Activated CD4-positive, alpha-beta memory T cell treated with anti-CD3 and anti-CD28 coated beads, Interleukin-2, amount 10 ng/mL, durations not matched to agents 7 days and 5 days (primary cell): ENCODE results near the gene IFT74. TPM values are rescaled to one million over a fixed set of nuclear protein-coding genes. Genes with fewer than 3 reads are reported as not detected.

Source experiments
- CTCF ChIA-PET: fragments of 350-600 bp; sonication (Branson Sonifier 250); formaldehyde crosslinking; loops from one replicate; lab custom pipeline; 2021; ENCODE audit warnings: antibody characterized with exemption, inconsistent platforms; lab: Charles Lee
- POLR2A ChIA-PET: fragments of 350-600 bp; sonication (Branson Sonifier 250); formaldehyde crosslinking; loops from one replicate; lab custom pipeline; 2021; ENCODE audit warnings: antibody characterized with exemption; lab: Charles Lee
- DNase-seq: peaks from one replicate; pipeline ENCODE4 v3.0.0-alpha.2; 2020
- H3K27ac Mint-ChIP-seq: one replicate; pipeline ENCODE4 v1.8.0; 2021; ENCODE audit warnings: mild to moderate bottlenecking, mixed read lengths
- H3K27me3 Mint-ChIP-seq: one replicate; pipeline ENCODE4 v1.8.0; 2021; ENCODE audit warnings: mixed read lengths
- H3K36me3 Mint-ChIP-seq: one replicate; pipeline ENCODE4 v1.8.0; 2021; ENCODE audit warnings: low read depth, mixed read lengths
- H3K4me1 Mint-ChIP-seq: one replicate; pipeline ENCODE4 v1.8.0; 2021; ENCODE audit warnings: mixed read lengths
- H3K4me3 Mint-ChIP-seq: one replicate; pipeline ENCODE4 v1.8.0; 2021; ENCODE audit warnings: mild to moderate bottlenecking, mixed read lengths
- H3K9me3 Mint-ChIP-seq: one replicate; pipeline ENCODE4 v1.8.0; 2021; ENCODE audit warnings: mixed read lengths
- total RNA-seq, 2 experiments: library from RNA; stranded (reverse); gene quantifications; one replicate each; pipeline ENCODE4 v1.2.3, GENCODE V29; 2021

The IFT74 gene
- total RNA-seq, 2 experiments from 2014 or later = 7.4 to 9.4 TPM

GRCh38 chr9:27047136-27047535 is 90.9 kb downstream of the IFT74 start:
- POLR2A ChIA-PET = no interaction called here
- Mint-ChIP-seq H3K27ac (no peak overlapping the region), H3K4me3 (no peak overlapping the region), H3K4me1 (no peaks in the 10 kb centered on the region), H3K27me3 (no peaks in the 10 kb centered on the region), H3K36me3 (no peaks in the 10 kb centered on the region), H3K9me3 (no peaks in the 10 kb centered on the region)
- CTCF ChIA-PET = no interaction called here
- DNase-seq = no peak

- no peak overlapping the region for H3K4me3 Mint-ChIP-seq
- CTCF ChIA-PET = no interaction called here
- DNase-seq = no peak
These were observed 97.3 kb downstream of the IFT74 start for GRCh38 chr9:27053369-27054022.

GRCh38 chr9:27054125-27054524 is 97.9 kb downstream of the IFT74 start:
- no peaks in the 10 kb centered on the region for H3K36me3 Mint-ChIP-seq
- no peaks in the 10 kb centered on the region for H3K9me3 Mint-ChIP-seq
- ChIA-PET POLR2A (no interaction called here), CTCF (no interaction called here)
- no peak overlapping the region for H3K4me3 Mint-ChIP-seq
- H3K4me1 Mint-ChIP-seq = no peaks in the 10 kb centered on the region
- H3K27me3 Mint-ChIP-seq = no peaks in the 10 kb centered on the region
- no peak for DNase-seq
- no peak overlapping the region for H3K27ac Mint-ChIP-seq

More at GRCh38 chr9:27053369-27054022, 97.3 kb downstream of the IFT74 start:
- POLR2A ChIA-PET = no interaction called here
- H3K36me3 Mint-ChIP-seq = no peaks in the 10 kb centered on the region
- H3K27ac Mint-ChIP-seq = no peak overlapping the region
- no peaks in the 10 kb centered on the region for H3K9me3 Mint-ChIP-seq
- H3K4me1 Mint-ChIP-seq = no peaks in the 10 kb centered on the region
- H3K27me3 Mint-ChIP-seq = no peaks in the 10 kb centered on the region

DNA sequence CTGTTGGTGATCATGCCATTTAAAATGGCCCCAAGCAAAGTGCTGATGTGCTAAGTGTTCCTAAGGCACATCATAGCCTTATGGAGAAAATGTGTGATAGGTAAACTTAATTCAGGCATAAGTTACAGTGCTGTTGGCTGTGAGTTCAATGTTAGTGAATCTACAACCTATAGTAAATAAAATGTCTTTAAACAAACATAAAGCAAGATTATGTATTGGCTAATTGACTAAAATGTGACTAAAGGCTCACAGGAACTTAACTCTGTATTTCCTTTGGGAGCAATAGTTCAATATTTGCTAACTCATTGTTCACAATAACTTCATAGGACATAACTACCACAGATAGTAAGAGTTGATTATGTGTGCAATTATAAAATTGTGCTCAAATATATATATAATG is 98.6 kb downstream of the IFT74 start:
- DNase-seq = no peak
- CTCF ChIA-PET = no interaction called here
- no peaks in the 10 kb centered on the region for H3K9me3 Mint-ChIP-seq
- H3K36me3 Mint-ChIP-seq = no peaks in the 10 kb centered on the region
- no peaks in the 10 kb centered on the region for H3K4me1 Mint-ChIP-seq
- no peaks in the 10 kb centered on the region for H3K27me3 Mint-ChIP-seq
- no peak overlapping the region for H3K27ac Mint-ChIP-seq
- POLR2A ChIA-PET = no interaction called here
- no peak overlapping the region for H3K4me3 Mint-ChIP-seq

DNA sequence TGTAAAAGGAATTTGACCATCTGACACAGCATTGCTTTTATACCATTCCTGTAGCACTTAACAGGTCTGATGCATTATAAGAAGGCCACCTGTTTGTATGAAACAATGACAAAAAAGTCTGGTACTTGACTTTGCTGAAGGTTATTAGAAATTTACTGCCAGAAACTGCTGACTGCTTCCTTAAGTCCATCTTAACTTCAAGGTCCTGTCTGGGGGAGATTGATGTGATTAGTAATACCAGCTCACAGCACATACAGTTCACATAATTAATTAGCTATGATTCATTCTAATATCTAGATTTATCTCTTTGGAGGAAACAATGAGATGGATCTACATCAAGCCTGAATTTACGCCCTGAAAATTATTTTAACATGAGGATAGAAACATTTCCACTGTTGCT is 103.2 kb downstream of the IFT74 start:
- Mint-ChIP-seq H3K27me3 (no peaks in the 10 kb centered on the region), H3K4me1 (no peaks in the 10 kb centered on the region), H3K9me3 (no peaks in the 10 kb centered on the region), H3K27ac (no peak overlapping the region), H3K4me3 (no peak overlapping the region), H3K36me3 (no peaks in the 10 kb centered on the region)
- no peak for DNase-seq
- CTCF ChIA-PET = no interaction called here
- POLR2A ChIA-PET = no interaction called here

DNA sequence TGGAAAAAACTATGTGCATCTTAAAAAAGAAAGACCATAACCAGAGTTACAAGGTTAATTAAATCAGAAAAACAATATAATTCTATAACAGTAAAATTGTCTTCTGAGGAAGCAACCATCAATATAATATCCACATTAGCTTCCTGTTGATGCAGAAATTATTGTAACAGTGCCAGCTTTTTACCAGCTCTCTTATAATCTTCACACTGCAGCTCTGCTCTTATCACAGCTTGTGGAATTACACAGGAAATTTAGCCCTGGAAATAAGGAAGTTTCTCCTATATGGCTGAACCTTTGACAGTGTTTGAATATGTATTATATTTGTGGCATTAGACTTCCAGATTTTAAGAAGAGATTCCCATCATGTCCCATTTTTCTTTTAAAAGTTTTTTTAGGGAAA is 103.7 kb downstream of the IFT74 start:
- H3K9me3 Mint-ChIP-seq = no peaks in the 10 kb centered on the region
- ChIA-PET POLR2A (no interaction called here), CTCF (no interaction called here)
- no peaks in the 10 kb centered on the region for H3K27me3 Mint-ChIP-seq
- DNase-seq = no peak
- no peaks in the 10 kb centered on the region for H3K4me1 Mint-ChIP-seq
- H3K4me3 Mint-ChIP-seq = no peak overlapping the region
- H3K27ac Mint-ChIP-seq = no peak overlapping the region
- H3K36me3 Mint-ChIP-seq = no peaks in the 10 kb centered on the region

- CTCF ChIA-PET = no interaction called here
- Mint-ChIP-seq H3K4me1 (no peaks in the 10 kb centered on the region), H3K27me3 (no peaks in the 10 kb centered on the region), H3K36me3 (no peaks in the 10 kb centered on the region), H3K27ac (no peak overlapping the region), H3K9me3 (no peaks in the 10 kb centered on the region), H3K4me3 (no peak overlapping the region)
- DNase-seq = no peak
- POLR2A ChIA-PET = no interaction called here
These were observed 109.1 kb downstream of the IFT74 start for GRCh38 chr9:27065288-27065687.

GRCh38 chr9:27073841-27074728 is 117.9 kb downstream of the IFT74 start:
- no peak overlapping the region for H3K27ac Mint-ChIP-seq
- ChIA-PET POLR2A (no interaction called here), CTCF (no interaction called here)
- H3K4me1 Mint-ChIP-seq = no peaks in the 10 kb centered on the region
- no peak for DNase-seq
- no peak overlapping the region for H3K4me3 Mint-ChIP-seq
- no peaks in the 10 kb centered on the region for H3K36me3 Mint-ChIP-seq
- no peaks in the 10 kb centered on the region for H3K9me3 Mint-ChIP-seq
- no peaks in the 10 kb centered on the region for H3K27me3 Mint-ChIP-seq

DNA sequence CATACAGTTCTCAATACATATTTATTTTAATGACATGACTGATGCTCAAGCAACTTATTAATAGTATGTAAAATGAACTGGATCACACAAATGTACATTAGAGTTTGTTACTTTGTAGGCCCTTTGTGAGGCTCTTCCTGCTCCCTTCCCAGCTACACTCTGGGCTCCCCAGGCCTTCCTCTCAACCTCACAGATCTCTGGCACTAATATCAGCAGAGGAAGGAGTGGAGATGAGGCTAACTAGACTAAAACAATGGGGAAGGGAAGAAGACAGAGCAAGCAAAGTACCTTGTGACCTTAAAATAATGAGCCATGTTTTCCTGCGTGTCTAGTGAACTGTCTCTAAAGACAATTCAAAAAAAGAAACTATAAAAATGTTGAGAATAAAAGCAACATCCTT is 122.5 kb downstream of the IFT74 start:
- no peak for DNase-seq
- no peaks in the 10 kb centered on the region for H3K4me1 Mint-ChIP-seq
- POLR2A ChIA-PET = no interaction called here
- no peaks in the 10 kb centered on the region for H3K9me3 Mint-ChIP-seq
- no peaks in the 10 kb centered on the region for H3K36me3 Mint-ChIP-seq
- CTCF ChIA-PET = no interaction called here
- no peaks in the 10 kb centered on the region for H3K27me3 Mint-ChIP-seq
- no peak overlapping the region for H3K27ac Mint-ChIP-seq
- no peak overlapping the region for H3K4me3 Mint-ChIP-seq

DNA sequence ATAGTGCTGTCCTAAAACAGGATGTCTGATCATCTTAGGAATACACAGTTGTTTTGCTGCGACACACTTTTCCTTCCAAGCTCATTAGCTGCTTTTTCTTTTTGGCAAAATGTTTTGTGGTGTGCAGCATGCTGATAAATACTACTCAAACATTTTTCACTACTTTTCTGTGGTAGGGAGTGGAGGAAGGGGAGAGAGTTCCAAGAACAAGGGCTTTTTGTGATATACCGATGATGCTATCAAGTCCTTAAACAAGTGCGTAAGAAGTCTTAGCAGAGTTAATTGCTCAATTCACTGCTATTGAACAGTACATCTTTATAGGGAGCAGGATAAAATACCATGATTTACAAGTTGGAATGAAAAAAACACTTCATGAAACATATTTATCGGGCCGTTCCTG is 129.2 kb downstream of the IFT74 start:
- no peaks in the 10 kb centered on the region for H3K4me1 Mint-ChIP-seq
- no peak for DNase-seq
- H3K4me3 Mint-ChIP-seq = no peak overlapping the region
- ChIA-PET CTCF (no interaction called here), POLR2A (no interaction called here)
- no peaks in the 10 kb centered on the region for H3K27me3 Mint-ChIP-seq
- no peaks in the 10 kb centered on the region for H3K9me3 Mint-ChIP-seq
- no peaks in the 10 kb centered on the region for H3K36me3 Mint-ChIP-seq
- H3K27ac Mint-ChIP-seq = no peak overlapping the region

DNA sequence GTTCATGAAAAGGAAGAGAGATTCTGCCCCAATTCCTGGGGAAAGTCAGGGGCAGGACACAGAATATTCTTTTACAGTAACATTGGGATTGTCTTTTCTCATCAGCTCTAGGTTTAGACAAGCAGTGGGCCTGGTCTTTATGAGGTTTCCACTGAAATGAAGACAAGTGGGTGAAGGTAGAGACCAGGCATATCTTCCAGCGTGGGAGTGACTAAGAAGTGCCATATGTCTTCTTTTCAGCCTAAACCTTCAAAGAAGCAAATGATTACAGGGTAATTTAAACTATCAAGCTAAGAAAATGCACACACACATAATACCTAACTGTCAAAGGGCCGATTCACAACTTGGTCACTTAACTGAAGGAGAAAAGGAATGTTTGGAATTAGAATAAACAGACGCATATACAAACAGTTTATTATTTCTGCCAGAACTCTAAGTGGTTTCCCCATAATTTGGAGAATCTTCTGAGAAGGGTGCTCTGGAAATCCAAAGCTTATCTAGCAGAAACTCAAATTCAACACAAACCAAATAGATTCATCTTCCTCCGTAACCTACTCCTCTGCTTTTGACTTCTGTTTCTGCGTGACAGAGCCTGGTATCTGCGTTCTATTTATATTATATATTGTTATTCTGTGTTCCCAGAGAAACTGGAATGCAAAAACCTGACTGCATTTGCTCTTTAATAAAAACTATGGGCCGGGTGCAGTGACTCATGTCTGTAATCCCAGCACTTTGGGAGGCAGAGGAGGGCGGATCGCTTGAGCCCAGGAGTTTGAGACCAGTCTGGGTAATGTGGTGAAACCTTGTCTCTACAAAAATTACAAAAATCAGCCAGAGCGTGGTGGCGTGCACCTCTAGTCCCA is 130.8 kb downstream of the IFT74 start:
- no peaks in the 10 kb centered on the region for H3K36me3 Mint-ChIP-seq
- H3K9me3 Mint-ChIP-seq = no peaks in the 10 kb centered on the region
- no peaks in the 10 kb centered on the region for H3K4me1 Mint-ChIP-seq
- CTCF ChIA-PET = no interaction called here
- H3K27ac Mint-ChIP-seq = no peak overlapping the region
- POLR2A ChIA-PET = no interaction called here
- H3K27me3 Mint-ChIP-seq = no peaks in the 10 kb centered on the region
- H3K4me3 Mint-ChIP-seq = no peak overlapping the region
- no peak for DNase-seq

GRCh38 chr9:27088981-27089380 is 132.8 kb downstream of the IFT74 start:
- no peaks in the 10 kb centered on the region for H3K9me3 Mint-ChIP-seq
- H3K27ac Mint-ChIP-seq = no peak overlapping the region
- H3K4me3 Mint-ChIP-seq = no peak overlapping the region
- POLR2A ChIA-PET = no interaction called here
- DNase-seq = no peak
- CTCF ChIA-PET = no interaction called here
- no peaks in the 10 kb centered on the region for H3K4me1 Mint-ChIP-seq
- no peaks in the 10 kb centered on the region for H3K36me3 Mint-ChIP-seq
- H3K27me3 Mint-ChIP-seq = no peaks in the 10 kb centered on the region

GRCh38 chr9:27089706-27090105 is 133.5 kb downstream of the IFT74 start:
- ChIA-PET CTCF (no interaction called here), POLR2A (no interaction called here)
- no peak overlapping the region for H3K4me3 Mint-ChIP-seq
- no peaks in the 10 kb centered on the region for H3K9me3 Mint-ChIP-seq
- H3K36me3 Mint-ChIP-seq = no peaks in the 10 kb centered on the region
- H3K27me3 Mint-ChIP-seq = peaks cover 3% of the 10 kb centered on the region
- no peak overlapping the region for H3K27ac Mint-ChIP-seq
- no peak for DNase-seq
- H3K4me1 Mint-ChIP-seq = no peaks in the 10 kb centered on the region
